NOMO-1 treated with dmso at 0.1 percent for 144 hours (cell line): Measurements from ENCODE around the gene ETV2.
"Not testable (repeated sequence)": the region's sequence is repeated elsewhere in the genome, so short reads cannot be mapped to it uniquely, and the experiment has no call there.

Experiments
- DNase-seq: peaks from one replicate; lab custom pipeline; 2025; ENCODE audit not compliant: unreplicated experiment; lab: John Stamatoyannopoulos, UW

ETV2 gene

DNA sequence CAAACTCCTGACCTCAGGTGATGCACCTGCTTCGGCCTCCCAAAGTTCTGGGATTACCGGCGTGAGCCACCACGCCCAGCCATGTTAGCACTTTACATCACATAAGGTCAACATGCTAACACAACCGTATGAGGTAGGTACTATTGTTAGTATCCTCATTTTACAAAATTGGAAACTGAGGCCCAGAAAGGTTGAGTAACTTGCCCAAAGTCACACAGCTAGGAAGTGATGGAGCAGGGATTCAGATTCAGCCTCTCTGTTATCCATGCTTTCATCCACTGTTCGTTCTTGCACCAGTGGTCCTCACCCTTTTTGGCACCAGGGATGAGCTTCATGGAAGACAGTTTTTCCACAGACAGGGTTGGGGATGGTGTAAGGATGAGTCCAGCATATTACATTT is 15.2 kb downstream of the ETV2 start:
- no peak for DNase-seq

DNA sequence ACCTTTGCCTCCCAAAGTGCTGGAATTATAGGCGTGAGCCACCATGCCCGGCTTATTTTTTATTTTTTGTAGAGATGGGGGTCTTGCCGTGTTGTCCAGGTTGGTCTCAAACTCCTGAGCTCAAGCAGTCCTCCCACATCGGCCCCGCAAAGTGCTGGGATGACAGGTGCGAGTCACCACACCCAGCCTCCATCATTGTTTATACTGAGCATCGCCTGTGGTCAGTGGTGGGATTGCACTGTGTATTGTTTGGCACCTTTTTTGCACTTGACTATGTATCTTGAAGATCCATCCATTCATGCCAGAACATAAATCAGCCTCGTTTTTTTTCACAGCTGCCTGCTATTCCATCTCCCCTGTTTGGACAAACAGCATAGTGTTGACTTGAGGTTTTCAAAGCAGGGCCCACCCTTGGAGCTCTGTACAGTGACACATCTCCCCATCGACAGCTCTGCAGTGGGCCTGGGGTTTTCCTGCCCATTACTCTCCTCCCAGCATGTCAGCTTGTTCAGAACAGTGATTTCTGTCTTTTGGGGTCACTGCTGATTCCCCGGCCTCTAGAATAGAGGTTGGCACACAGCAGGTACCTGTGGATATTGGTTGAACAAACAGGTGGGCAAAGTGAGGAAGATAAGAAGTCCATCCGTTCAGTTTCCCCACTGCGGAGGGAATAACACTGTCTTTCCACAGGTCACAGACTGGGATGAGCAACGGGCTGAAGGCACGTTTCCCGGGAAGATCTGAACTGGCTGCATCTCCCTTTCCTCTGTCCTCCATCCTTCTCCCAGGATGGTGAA is 16.6 kb downstream of the ETV2 start:
- DNase-seq, result no peak

DNA sequence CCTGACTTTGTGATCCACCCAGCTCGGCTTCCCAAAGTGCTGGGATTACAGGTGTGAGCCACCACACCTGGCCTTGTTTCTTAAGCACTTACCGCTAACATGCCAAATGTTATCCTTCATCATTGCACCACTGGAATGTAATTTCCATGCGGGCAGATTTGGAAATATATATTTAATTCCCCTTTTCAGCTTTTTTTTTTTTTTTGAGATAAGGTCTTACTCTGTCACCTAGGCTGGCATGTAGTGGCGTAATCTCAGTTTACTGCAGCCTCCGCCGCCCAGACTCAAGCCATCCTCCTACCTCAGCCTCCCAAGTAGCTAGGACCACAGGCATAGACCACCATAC is 20.4 kb downstream of the ETV2 start:
- DNase-seq, result no peak

DNA sequence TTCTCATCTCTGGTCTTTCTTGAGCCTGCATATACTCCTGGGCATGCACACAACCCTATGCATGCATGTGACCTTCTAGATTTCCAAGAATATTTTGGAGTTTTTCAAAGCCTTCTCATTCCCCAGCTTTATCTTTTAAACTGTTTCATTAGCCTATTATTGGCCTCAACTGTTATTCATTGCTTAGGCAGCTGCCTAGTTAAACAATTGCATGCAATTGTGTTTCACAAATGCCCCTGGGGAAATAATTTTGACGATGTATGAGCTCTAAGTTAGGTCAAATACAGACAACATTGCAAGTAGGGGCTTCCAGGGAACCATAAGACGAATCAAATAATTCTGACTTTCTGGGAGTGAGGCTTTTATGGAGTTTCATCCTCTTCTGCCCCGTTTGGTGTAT is 22.4 kb downstream of the ETV2 start:
- DNase-seq, result no peak

DNA sequence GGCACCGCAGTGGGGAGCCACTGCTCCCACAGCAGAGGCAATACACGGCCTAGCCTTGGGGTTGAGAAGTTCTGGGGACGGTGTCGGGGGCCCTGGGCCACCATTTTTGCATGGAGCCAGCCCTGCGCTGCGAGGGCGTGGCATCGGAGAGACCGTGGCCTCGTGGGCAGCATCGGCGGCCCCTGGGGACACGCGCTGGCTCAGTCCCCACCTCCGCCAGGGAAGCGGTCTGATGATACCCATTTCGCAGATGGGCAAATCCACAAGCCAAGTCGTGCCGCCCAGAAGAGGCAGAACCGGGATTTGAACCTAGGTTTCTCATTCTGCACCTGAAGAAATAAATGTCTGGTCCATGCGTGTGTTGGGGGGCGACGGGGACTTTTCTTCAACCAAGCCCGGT is 23.6 kb downstream of the ETV2 start:
- no peak for DNase-seq

DNA sequence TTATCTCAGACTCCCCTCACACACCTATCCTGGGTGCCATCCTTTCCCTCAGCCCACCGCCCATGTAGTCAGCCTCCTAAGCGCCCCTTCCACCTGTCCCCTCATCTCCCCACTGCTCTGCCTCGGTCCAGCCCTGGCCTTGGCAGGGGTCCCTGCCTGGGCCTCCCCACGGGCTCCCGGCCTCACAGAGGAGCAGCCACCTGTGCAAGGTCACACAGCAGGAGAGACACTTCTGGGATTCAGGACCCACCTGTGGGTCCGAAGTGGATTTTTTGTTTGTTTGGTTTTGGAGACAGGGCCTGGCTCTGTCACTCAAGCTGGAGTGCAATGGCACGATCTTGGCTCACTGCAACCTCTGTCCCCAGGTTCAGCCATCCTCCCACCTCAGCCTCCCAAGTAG is 24.1 kb downstream of the ETV2 start:
- DNase-seq, result no peak

DNA sequence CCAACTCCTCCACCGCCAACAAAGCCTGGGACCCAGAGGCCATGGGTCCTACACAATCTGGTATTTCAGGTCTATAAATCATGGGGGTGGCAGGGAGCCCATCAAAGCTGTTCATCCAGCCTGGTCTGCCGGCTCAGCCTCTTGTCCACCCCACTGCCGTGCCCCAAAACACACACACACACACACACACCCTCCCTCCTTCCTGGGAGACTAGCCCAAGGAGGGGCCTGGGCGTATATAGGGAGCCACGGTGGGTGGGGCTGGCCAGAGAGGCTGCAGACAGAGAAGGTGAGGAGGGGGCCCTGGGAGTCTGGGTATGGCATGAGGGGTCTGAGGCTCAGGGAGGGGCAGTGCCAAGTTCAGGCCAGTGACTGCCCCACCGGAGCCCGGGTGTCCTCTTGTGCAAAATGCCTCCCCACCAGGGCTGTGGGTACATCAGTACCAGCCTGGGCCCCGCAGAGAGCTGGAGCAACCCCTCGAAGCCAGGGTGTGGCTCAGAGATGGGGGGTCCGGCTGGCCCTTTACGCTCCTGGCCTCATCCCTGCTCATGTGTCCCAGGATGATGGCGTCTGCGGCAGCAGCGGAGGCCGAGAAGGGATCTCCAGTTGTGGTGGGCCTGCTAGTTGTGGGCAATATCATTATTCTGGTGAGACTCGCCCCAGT is 24.8 kb downstream of the ETV2 start, which contains the start of gene UPK1A:
Gene UPK1A (plus strand): TSS at position 267 of the 663 bp plus-strand sequence. CDS start 296 bp downstream, at position 563.
- no peak for DNase-seq

DNA sequence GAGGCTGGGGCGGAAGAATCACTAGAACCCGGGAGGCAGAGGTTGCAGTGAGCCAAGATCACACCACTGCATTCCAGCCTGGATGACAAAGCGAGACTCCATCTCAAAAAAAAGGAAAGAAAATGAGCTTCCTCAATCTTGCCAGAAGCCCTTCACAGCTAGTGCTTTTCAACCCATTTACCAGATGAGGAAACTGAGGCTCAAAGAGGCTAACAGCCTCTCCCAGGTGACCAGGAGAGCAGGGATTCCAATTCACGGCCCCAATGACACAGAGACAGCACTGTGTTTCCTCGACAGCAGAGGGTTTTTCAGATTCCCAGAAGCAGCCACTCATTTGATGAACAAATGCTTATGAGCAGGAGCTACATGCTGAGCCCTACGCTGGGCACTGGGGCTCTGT is 28.0 kb downstream of the ETV2 start:
- DNase-seq, result no peak

DNA sequence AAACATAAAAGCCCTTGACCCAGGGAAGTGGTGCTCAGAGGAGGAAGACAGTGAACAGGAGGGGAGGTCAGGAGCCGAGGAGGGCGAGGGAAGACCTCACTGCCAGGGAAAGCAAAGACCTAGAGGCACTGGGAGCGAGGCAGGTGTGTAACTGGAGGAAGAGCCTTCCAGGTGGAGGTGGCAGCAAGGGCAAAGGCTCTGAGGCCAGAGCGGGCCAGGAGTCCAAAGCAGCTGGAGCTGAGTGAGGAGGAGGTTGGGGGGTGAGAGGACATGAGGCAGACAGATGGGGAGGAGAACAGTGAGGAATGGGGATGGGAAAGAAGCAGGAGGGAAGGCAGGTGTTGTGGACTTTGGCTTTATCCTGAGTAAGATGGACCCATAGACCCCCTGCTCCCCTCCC is 28.4 kb downstream of the ETV2 start:
- DNase-seq, result no peak

DNA sequence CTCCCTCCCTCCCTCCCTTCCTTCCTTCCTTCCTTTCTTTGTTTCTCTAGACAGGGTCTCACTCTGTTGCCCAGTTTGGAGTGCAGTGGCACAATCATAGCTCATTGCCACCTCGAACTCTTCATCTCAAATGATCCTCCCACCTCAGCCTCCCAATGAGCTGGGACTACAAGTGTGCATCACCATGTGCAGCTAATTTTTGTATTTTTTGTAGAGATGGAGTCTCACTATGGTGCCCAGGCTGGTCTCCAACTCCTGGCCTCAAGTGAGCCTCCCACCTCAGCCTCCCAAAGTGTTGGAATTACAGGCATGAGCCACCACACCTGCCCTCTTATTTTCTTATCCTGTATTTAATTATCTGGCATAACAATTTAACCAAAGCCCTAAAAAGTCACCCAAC is 29.1 kb downstream of the ETV2 start:
- no peak for DNase-seq

DNA sequence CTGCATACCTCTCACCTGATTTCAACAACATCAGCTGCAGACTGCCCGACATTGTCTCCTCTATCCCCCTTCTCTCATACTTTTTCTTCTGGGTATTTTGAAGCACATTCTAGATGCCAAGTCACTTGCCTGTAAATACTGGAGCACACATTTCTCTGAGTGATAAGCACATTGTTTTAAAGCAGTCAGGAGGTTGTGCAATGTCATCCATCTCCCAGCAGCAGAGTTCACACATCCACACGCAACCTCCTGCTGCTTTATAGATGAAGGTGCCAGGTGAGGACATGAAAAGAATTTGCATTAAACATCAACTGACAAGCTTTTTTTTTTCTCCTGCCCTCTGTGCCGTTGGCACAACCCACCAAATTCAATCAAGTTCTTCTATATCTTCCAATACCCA is 30.3 kb downstream of the ETV2 start:
- DNase-seq, result no peak

DNA sequence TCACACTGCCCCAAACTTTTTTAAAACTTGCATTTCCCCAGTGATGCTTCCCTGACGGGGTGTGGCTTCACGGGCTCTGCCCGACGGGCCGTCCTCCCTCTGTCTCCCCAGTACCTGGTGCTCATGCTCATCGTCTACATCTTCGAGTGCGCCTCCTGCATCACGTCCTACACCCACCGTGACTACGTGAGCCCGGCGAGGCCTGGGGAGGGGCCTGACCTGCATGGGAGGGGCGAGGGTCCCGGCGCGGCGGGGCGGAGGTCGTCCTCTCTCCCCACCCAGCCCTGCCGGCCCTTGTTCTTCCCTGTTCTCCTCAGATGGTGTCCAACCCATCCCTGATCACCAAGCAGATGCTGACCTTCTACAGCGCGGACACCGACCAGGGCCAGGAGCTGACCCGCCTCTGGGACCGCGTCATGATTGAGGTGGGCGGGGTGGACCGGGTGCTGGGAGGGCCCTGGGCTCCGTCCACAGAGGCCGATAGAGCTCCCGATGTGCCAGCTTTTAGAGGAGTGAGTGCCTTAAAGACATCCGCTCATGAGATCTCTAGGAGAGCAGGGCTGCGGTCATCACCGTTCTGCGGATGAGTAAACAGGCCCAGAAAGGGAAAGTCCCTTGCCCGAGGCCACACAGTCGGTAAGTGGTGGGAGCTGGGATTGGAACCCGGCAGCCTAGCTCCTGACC is 31.7 kb downstream of the ETV2 start:
- DNase-seq, result no peak

DNA sequence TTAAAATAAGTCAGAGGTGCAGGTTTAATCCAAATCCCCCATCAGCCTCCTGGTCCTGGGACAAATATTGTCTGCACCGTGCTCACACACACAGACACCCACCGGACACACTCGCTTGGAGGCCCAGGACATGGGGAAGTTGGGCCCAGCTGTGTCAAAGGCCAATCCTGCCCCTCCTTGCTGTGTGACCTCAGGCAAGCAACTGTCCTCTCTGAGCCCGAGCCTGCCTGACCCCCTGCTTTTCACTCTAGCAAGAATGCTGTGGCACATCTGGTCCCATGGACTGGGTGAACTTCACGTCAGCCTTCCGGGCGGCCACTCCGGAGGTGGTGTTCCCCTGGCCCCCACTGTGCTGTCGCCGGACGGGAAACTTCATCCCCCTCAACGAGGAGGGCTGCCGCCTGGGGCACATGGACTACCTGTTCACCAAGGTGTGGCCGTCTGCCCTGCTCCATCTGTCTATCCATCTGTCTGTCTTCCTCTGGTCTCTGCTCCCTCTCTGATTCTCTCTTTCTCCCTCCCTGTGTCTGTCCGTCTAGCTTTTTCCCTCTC is 34.1 kb downstream of the ETV2 start:
- DNase-seq, result no peak

DNA sequence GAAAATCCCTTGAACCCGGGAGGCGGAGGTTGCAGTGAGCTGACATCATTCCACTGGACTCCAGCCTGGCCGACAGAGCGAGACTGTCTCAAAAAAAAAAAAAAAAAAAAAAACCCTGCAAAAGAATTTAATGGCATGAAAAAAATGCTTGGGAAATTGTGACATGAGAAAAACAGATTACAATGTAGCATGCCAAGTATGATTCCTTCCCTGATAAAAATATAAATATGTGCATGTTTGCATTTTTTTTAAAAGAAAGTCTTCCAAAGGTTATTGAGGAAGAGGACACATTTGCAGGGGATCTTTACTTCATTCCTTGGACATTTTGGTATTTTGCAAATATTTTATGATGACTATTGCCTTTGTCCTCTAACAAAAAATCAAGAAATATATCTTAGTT is 48.3 kb downstream of the ETV2 start:
- DNase-seq, result no peak

DNA sequence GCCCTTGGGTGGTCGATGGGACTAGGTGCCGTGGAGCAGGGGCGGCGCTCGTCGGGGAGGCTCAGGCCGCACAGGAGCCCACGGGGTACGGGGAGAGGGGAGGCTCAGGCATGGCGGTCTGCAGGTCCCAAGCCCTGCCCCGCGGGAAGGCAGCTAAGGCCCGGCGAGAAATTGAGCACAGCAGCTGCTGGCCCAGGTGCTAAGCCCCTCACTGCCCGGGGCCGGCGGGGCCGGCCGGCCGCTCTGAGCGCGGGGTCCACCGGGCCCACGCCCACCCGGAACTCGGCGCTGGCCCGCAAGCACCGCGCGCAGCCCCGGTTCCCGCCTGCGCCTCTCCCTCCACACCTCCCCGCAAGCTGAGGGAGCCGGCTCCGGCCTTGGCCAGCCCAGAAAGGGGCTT is 49.6 kb downstream of the ETV2 start:
- not testable (repeated sequence) for DNase-seq

DNA sequence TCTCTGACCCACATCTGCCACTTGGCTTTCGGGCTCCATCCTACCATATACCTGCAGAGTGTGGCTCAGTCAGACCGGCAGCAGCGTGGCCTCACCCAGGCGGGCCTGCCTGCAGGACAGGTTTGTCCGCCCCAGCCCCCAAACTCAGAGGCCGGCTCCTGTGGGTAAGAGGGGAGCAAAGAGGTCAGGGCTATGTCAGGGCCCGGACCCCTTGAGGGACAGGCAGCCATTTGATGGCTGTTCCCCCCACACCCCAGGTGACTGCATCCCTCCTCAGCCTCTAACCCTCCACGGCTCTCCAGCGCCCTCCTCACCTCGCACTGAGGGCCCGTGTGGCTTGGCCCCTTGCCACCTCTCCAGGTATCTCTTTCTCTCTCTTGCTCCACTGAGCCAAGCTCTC is 50.5 kb downstream of the ETV2 start:
- DNase-seq, result no peak

DNA sequence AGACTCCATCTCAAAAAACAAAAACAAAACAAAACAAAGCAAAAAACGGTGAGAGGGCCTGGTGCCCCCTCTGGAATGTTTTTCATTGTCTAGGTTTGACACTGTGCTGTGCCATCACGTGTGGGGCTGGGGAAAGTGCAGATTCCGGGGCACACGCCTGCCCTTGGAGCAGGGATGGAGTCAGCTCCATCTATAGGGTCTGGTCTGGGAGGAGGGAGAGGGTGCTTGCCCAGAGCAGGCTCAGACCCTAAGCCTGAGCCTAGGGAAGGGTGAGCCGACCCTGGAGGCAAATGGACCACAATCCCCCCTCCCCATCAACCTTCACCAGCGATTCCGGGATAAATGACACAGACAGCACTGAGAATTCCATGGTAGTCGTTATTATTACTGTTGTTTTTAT is 51.9 kb downstream of the ETV2 start:
- no peak for DNase-seq

DNA sequence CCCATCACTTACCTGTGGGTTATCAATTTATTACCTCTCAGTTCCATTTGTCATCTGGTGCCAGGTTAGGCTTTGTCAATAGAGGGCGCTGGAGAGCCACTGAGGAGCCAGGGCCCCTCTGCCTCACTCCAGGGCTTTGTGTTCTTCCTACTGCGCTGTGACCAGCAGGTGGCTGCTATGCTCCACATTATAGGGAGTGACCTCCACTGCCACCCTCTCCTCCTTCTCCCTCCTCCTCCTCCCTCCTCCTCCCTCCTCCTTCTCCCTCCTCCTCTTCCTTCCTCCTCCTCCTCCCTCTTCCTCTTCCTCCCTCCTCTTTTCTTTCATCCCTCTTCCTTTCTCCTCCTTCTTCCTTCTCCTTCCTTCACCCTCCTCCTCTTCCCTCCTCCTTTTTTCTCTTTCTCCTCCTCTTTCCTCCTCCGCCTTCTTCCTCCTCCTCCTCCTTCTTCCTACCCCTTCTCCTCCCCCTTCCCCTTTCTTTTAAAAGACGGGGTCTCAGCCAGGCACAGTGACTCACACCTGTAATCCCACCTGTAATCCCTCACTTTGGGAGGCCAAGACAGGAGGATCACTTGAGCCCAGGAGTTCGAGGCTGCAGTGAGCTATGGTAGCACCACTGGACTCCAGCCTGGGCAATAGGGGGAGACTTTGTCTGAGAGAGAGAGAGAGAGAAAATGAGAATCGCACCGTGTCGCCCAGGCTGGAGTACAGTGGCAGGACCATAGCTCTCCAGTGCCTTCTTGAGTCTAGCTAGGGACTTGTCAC is 52.5 kb downstream of the ETV2 start:
- peak; percentile 73 for DNase-seq
